ENCODE results near the gene ECHDC1. TPM values are rescaled to one million over a fixed set of nuclear protein-coding genes. Genes with fewer than 3 reads are reported as not detected.

The ECHDC1 gene
- polyA plus RNA-seq, 1 experiment: 60.7 TPM

- Histone ChIP-seq H3K9me3 (ENCODE audit: control insufficient read depth, insufficient read depth, low read length) (no peaks in the 10 kb centered on the region), H3K4me3 (ENCODE audit: low read depth, low read length) (peak overlapping the region; percentile 92), H3K27me3 (ENCODE audit: control insufficient read depth, insufficient read depth, low read length) (no peaks in the 10 kb centered on the region), H3K27ac (ENCODE audit: low read depth, low read length) (peak overlapping the region; percentile 93)
- POLR2A ChIA-PET: interaction anchor here (0.9 kb wide), 1 partner anchor 111 kb away, joined by 3 read pairs; no protein-coding TSS in a partner anchor
- TF ChIP-seq, protein P1, sequence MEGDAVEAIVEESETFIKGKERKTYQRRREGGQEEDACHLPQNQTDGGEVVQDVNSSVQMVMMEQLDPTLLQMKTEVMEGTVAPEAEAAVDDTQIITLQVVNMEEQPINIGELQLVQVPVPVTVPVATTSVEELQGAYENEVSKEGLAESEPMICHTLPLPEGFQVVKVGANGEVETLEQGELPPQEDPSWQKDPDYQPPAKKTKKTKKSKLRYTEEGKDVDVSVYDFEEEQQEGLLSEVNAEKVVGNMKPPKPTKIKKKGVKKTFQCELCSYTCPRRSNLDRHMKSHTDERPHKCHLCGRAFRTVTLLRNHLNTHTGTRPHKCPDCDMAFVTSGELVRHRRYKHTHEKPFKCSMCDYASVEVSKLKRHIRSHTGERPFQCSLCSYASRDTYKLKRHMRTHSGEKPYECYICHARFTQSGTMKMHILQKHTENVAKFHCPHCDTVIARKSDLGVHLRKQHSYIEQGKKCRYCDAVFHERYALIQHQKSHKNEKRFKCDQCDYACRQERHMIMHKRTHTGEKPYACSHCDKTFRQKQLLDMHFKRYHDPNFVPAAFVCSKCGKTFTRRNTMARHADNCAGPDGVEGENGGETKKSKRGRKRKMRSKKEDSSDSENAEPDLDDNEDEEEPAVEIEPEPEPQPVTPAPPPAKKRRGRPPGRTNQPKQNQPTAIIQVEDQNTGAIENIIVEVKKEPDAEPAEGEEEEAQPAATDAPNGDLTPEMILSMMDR (IDR thresholded peaks at IDR 0.05; ENCODE audit: low read depth, low read length): no peak
- DNase-seq (ENCODE audit: low read depth, low spot score): peak; percentile 41
- CTCF ChIA-PET: interaction anchor here (1.0 to 1.3 kb wide), 4 partner anchors 42 to 204 kb away, joined by 3 to 5 read pairs (median 4); partner anchors contain the start of gene KIAA0408
These were observed 625 bp upstream of the ECHDC1 start for GRCh38 chr6:127343809-127344659.

GRCh38 chr6:127342296-127342945 is 988 bp downstream of the ECHDC1 start:
- Histone ChIP-seq H3K4me3 (ENCODE audit: low read depth, low read length) (peak overlapping the region; percentile 92), H3K27me3 (ENCODE audit: control insufficient read depth, insufficient read depth, low read length) (no peaks in the 10 kb centered on the region), H3K27ac (ENCODE audit: low read depth, low read length) (peak overlapping the region; percentile 93), H3K9me3 (ENCODE audit: control insufficient read depth, insufficient read depth, low read length) (no peaks in the 10 kb centered on the region)
- DNase-seq (ENCODE audit: low read depth, low spot score): no peak
- ChIA-PET CTCF (interaction anchor here (0.5 to 5.8 kb wide), 8 partner anchors 39 to 197 kb away, joined by 3 to 31 read pairs (median 4); partner anchors contain the start of gene RNF146), POLR2A (interaction anchor here (0.7 kb wide), 1 partner anchor 9 kb away, joined by 3 read pairs; no protein-coding TSS in a partner anchor)
- TF ChIP-seq, protein P1 (IDR thresholded peaks at IDR 0.05; ENCODE audit: low read depth, low read length): no peak

DNA sequence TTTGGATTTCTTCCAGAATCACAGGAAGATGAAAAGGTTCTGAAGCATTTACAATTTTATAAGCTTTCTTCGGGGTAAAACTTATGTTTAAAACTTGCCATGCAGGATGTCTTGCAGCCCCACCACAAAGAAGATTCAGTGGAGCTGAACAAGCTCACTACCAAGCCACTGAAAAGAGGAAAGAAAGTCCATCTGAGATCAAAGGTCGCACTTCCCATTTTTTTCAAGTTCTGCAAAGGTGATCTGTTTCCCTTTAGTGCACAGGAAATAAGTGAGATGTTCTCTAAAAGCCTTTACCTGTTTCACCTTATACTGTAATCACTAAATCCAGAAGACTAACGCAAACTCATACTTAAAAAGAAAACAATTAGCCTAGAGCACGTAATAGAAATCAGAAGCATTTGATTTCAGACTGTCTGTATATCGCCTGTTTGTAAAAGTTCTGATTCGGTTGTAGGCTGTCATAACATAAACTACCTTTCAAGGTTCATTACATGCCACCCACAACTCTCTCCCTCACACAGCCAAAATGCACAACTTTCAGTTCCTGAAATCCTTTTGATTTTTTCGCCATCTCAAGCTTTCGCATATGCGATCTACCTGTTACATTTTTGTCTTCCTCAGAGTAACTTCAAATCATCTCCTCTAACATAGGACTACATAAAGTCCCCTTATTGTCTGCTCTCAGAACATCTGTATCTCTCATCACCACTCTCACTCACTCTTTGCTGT is 1.8 kb downstream of the ECHDC1 start:
- TF ChIP-seq, protein P1 (IDR thresholded peaks at IDR 0.05; ENCODE audit: low read depth, low read length): no peak
- Histone ChIP-seq H3K27me3 (ENCODE audit: control insufficient read depth, insufficient read depth, low read length) (no peaks in the 10 kb centered on the region), H3K9me3 (ENCODE audit: control insufficient read depth, insufficient read depth, low read length) (no peaks in the 10 kb centered on the region), H3K4me3 (ENCODE audit: low read depth, low read length) (peak overlapping the region; percentile 92), H3K27ac (ENCODE audit: low read depth, low read length) (no peak overlapping the region)
- ChIA-PET POLR2A (interaction anchor here (0.7 kb wide), 1 partner anchor 9 kb away, joined by 3 read pairs; no protein-coding TSS in a partner anchor), CTCF (interaction anchor here (0.5 to 5.8 kb wide), 6 partner anchors 38 to 198 kb away, joined by 3 to 31 read pairs (median 4); no protein-coding TSS in a partner anchor)
- DNase-seq (ENCODE audit: low read depth, low spot score): no peak

DNA sequence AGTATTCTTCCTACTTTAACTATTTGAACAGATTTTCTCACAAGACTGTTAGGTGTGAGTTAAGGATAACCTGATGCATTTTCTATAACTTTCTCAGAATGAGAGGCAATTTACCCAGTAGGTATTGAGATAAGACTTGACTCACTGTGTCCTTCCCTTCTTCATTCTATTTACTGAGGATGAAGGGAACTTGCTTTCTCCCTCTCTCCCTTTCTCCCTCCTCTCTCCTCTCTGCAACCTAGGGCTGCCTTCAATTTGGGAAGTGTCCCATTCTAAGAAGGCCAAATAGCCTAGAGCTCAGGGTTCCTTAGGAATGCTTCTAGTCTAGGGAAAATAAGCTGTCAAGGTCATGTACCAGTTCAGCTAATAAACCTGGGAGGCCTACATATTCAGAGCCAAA is 3.2 kb downstream of the ECHDC1 start:
- H3K27me3 ChIP-seq (ENCODE audit: control insufficient read depth, insufficient read depth, low read length): no peaks in the 10 kb centered on the region
- H3K4me3 ChIP-seq (ENCODE audit: low read depth, low read length): no peak overlapping the region
- H3K9me3 ChIP-seq (ENCODE audit: control insufficient read depth, insufficient read depth, low read length): no peaks in the 10 kb centered on the region
- TF ChIP-seq, protein P1 (IDR thresholded peaks at IDR 0.05; ENCODE audit: low read depth, low read length): no peak
- CTCF ChIA-PET: interaction anchor here (0.6 to 5.8 kb wide), 2 partner anchors 15 to 175 kb away, joined by 3 to 31 read pairs; no protein-coding TSS in a partner anchor
- POLR2A ChIA-PET: no interaction called here
- no peak for DNase-seq (ENCODE audit: low read depth, low spot score)
- H3K27ac ChIP-seq (ENCODE audit: low read depth, low read length): no peak overlapping the region

Measured in AG04450 (cell line).